ENCODE data around the gene SIAH3. TPM values are rescaled to one million over a fixed set of nuclear protein-coding genes. Genes with fewer than 3 reads are reported as not detected.

The SIAH3 gene
- total and polyA plus RNA-seq, 2 experiments from 2014 or later = 0.13 to 0.17 TPM

GRCh38 chr13:45895881-45896280, 44.3 kb upstream of the SIAH3 start:
- Mint-ChIP-seq H3K27ac (no peak overlapping the region), H3K4me3 (no peak overlapping the region), H3K4me1 (peaks cover 7% of the 10 kb centered on the region), H3K9me3 (no peaks in the 10 kb centered on the region), H3K27me3 (ENCODE audit: insufficient read depth, low read depth, poor library complexity) (peaks cover 7% of the 10 kb centered on the region), H3K36me3 (ENCODE audit: low read depth) (no peaks in the 10 kb centered on the region)
- no peak for DNase-seq (ENCODE audit: low spot score)
- no peaks in the 10 kb centered on the region for H3F3A ChIP-seq (replicated peaks; ENCODE audit: low read depth)
- no peaks in the 10 kb centered on the region for H3K4me1 ChIP-seq (ENCODE audit: insufficient read depth)
- no peak overlapping the region for H3K4me3 ChIP-seq
- H3K9me2 ChIP-seq (ENCODE audit: insufficient read depth) = no peaks in the 10 kb centered on the region
- H2AFZ ChIP-seq = peak overlapping the region; percentile 56; the same call in 1 of the 2 replicates
- no peaks in the 10 kb centered on the region for H3K27me3 ChIP-seq (ENCODE audit: insufficient read depth)
- H3K4me2 ChIP-seq = no peak overlapping the region
- TF ChIP-seq EZH2 (IDR thresholded peaks at IDR 0.05; ENCODE audit: low read depth, unreplicated experiment) (no peak), POLR2AphosphoS5 (IDR thresholded peaks at IDR 0.05; ENCODE audit: low read depth) (no peak), ZNF114 (CRISPR knock-in tag; IDR thresholded peaks at IDR 0.05) (no peak), ZNF462 (CRISPR knock-in tag; IDR thresholded peaks at IDR 0.05) (no peak), CTCF (conservative IDR thresholded peaks at IDR 0.05; ENCODE audit: low read depth in 2 of 2) (no peak), JUNB (IDR thresholded peaks at IDR 0.05; ENCODE audit: unreplicated experiment) (no peak), CREB1 (CRISPR knock-in tag; IDR thresholded peaks at IDR 0.05; ENCODE audit: low read depth) (no peak), STAT1 (IDR thresholded peaks at IDR 0.05; ENCODE audit: unreplicated experiment) (no peak), REST (IDR thresholded peaks at IDR 0.05; ENCODE audit: unreplicated experiment) (no peak), NANOG (IDR thresholded peaks at IDR 0.05; ENCODE audit: borderline replicate concordance) (no peak), ZNF331 (CRISPR knock-in tag; IDR thresholded peaks at IDR 0.05; ENCODE audit: low read depth) (no peak), EZH2phosphoT487 (IDR thresholded peaks at IDR 0.05; ENCODE audit: unreplicated experiment) (no peak)
- TF ChIP-seq, protein P1, sequence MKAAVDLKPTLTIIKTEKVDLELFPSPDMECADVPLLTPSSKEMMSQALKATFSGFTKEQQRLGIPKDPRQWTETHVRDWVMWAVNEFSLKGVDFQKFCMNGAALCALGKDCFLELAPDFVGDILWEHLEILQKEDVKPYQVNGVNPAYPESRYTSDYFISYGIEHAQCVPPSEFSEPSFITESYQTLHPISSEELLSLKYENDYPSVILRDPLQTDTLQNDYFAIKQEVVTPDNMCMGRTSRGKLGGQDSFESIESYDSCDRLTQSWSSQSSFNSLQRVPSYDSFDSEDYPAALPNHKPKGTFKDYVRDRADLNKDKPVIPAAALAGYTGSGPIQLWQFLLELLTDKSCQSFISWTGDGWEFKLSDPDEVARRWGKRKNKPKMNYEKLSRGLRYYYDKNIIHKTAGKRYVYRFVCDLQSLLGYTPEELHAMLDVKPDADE (IDR thresholded peaks at IDR 0.05) = no peak
- no peaks in the 10 kb centered on the region for H3K36me3 ChIP-seq (ENCODE audit: insufficient read depth)
- H3K79me2 ChIP-seq (replicated peaks; ENCODE audit: insufficient read depth) = no peaks in the 10 kb centered on the region
- H4K20me1 ChIP-seq (replicated peaks; ENCODE audit: insufficient read depth) = no peaks in the 10 kb centered on the region
- H3K27ac ChIP-seq (ENCODE audit: low read depth) = no peak overlapping the region
- ATAC-seq = no peak

Measured in GM23338 (cell line).